T47D (cell line): ENCODE results near the gene C11orf42.

Experiments
- DNase-seq, 2 experiments: peaks; one replicate each; pipeline versions ENCODE4 v3.0.0 to v3.0.0-alpha.2; 2011 to 2012; ENCODE audit warnings: low read depth in 1 of 2, low spot score in 1 of 2
- JUND ChIP-seq: IDR thresholded peaks from 2 replicates; pipeline ENCODE4 v1.6.1; 2012; ENCODE audit warnings: low read depth
- in situ Hi-C: cut with HindIII; loops from 2 replicates; pipeline ENCODE4 v1.10.0; 2016; ENCODE audit warnings: low sequenced_read_pairs, low pct_unique_long_range_greater_than_20kb

The C11orf42 gene, protein sequence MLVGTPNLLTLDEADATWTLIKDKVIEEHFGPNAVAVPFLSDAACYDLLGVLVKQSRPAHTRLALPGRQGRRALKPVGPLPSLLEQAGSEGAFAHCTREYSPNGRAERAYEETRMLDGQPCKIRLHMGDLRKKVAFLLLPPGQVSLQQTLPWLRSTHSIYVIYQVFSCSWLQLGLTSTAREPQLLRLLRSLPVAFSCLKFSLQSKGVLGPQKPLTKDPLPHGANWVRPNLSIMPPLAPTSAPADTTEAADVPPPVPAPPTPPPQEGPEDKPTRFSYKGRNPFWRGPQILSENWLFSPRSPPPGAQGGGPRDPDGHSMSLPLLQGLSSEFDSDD

DNA sequence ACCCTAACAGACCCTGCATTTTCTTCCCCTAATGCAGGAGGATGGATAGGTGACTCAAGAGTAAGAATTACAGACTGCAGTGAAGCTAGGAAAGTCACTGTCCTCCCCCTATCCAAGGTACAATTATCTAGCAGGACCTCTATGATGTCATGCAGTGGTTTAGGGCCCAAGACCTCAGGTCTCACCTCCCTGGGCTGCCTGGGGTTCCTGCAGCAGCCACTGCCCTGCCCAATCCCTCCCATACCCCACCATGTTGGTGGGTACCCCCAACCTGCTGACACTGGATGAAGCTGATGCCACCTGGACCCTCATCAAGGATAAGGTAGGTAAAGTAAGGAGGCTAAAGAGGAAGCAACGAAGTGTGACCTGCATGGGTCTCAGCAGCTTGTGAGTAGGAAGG, at the start of gene C11orf42:
C11orf42 (plus strand) TSS at position 192 of the 400 bp plus-strand sequence; CDS start at position 251, 59 bp downstream.
- TF ChIP-seq JUND = no peak
- in situ Hi-C loops = no loop called here
- no peak for DNase-seq

DNA sequence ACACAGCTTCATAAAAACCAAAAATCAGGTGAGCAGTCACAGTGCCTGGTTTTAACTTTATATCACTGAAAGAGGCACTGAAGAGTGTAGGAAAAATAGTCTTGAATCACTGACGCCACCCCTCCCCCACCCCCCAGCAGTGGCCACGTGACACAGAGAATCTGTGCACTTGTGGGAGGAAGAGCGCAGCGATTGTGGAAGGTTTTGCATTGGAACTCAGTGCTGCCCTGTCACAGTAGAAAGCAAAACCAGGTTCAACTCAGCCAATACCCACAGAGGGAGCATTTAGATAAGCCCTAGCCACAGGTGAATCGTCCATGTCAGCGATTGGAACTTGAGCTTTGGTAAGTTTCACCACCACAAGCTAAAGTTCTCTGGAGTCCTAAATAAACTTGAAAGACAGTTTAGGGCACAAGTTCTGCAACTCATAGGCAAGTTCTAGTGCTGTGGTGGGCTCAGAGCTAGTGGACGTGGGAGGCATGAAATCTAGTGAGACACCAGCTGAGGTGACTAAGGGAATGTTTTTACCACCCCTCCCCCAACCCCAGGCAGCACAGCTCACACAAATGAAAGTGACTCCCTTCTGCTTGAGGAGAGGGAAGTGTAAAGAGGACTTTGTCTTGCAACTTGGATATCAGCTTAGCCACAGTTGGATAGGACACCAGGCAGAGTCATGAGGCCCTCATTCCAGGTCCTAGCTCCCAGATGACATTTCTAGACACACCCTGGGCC, 48.6 kb upstream of the C11orf42 start:
- no peak for DNase-seq
- in situ Hi-C loops = no loop called here
- no peak for TF ChIP-seq JUND

DNA sequence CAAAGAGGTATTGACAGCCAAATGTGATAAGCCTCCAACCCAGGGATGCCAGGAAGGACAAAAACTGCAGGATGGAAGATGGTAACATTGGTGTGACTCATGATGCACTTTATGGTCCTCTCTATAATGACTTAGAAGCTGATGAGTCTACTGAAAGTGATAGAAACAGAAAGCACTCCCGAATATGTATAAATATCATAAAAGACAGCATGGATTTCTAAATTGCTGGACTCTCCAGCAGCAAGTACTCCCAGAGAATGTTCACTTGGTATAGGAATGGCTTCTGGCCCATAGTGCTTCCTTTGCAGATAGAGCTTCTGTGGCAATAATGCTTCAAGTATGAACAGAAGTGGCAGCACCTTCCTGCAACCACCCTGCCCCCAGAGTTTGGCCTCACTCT, 35.1 kb upstream of the C11orf42 start, which contains the start of gene OR52B2:
OR52B2 (minus strand) TSS at position 101 of the 400 bp plus-strand sequence; CDS start at position 101, 0 bp downstream.
- in situ Hi-C loops = no loop called here
- TF ChIP-seq JUND = no peak
- no peak for DNase-seq

DNA sequence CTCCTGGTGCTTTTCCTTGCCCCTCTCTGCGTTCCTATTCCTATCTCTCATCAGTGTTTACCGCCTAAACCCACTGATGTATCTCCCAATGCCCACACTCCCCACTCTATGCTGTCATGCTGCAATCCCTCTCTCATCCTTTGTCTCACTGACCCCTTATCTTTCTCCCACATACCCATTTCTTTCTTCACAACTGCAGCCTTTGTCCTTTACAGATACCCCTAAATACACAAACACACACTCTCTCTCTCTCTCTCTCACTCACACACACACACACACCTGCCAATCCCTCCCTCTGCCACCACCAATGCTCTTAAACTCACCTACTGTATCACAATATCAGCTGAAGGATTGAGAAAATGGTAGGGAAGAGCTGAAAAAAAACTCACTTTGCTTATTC, 29.9 kb upstream of the C11orf42 start:
- no peak for DNase-seq
- TF ChIP-seq JUND = no peak
- in situ Hi-C loops = no loop called here

DNA sequence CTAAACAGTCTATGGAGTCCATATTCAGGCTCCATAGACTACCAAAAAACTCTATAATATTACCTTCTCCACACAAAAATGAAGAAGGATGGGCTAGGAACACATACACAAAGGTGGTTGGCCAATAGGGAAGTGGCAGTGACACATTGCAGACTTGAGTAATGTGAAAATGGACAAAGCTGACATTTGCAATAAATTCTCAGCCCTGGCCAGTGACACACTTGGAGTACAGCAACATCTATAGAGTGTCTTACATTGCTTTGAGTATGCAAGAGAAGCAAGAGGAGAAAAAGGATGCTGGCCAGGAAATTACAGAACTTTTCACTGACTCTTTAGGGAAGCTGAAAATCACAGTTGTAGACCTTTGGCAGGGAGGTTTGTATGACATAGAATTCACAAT, 13.6 kb upstream of the C11orf42 start:
- TF ChIP-seq JUND = no peak
- in situ Hi-C loops = no loop called here
- DNase-seq = no peak

DNA sequence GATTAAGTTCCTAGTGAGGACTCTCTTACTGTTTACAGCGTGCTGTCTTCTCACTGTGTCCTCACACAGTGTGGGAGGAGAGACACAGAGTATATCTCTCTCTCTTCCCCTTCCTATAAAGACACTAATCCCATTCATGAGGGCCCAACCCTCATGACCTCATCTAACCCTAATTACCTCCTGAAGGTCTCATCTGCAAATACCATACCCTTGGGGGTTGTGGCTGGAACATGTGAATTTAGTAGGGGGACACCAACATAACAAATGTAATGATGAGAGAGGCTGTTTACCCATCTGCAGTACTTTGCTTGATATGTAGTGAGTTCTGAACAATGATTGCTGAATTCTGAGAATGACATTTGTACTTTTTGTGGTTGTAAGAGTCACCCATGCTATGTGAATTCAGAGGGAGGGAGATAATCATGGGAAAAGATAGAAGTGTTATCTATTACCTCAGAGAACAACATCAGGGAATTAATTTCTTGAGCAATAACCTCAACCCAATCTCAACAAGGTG, 11.2 kb upstream of the C11orf42 start:
- in situ Hi-C loops = no loop called here
- no peak for DNase-seq
- no peak for TF ChIP-seq JUND

DNA sequence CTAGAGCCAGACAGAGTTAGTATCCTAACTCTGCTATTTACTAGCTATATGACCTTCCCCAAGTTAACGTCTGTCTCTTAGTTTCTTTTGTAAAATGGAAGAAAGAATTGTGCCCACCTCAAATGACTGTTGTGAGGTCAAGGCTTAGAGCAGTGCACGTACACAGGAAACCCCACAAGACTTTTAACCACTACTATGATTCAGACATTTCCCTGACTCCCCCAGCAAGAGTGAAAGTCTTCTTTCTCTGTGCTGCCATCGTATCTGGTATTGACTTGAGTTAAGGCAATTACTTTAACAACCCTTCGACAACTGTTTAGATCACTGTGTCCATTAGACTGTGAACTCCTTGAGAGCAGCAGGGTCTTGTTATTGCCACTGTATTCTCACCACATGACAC, 9.0 kb upstream of the C11orf42 start:
- in situ Hi-C loops = no loop called here
- TF ChIP-seq JUND = no peak
- no peak for DNase-seq

DNA sequence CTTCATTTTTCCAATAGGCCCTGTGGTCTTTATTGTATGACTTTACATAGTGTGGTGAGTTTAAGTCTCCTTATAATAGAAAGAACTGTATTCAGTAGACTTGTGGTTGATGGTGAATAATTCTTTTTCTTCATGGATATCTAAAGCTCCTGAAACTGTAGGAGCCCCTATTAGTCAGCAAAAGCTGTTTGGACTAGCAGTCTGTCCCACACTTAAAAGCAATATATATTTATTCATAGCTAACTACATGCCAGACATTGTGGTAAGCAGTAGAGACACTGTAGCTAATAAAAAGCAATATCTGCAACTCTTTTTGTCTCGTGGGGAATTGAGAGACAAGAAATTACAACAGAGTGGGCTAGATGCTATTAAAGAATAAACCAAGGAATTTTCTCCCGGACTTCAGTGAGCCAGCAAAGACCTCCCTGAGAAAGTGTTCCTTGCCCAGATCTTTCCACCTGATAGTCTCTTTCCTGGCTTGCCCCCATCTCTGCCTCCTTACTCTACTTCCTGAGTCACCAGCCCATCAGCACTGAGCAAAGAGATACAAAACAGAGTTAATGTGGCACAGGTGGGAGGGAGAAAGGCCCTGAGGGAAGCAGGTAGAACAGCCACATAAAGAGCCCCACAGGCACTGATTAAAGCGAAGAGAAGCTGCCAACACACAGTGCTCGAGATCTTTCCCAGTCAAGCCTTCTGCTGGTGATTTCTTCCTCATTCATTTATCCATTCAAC, 7.7 kb upstream of the C11orf42 start:
- no peak for TF ChIP-seq JUND
- in situ Hi-C loops = no loop called here
- DNase-seq = no peak

DNA sequence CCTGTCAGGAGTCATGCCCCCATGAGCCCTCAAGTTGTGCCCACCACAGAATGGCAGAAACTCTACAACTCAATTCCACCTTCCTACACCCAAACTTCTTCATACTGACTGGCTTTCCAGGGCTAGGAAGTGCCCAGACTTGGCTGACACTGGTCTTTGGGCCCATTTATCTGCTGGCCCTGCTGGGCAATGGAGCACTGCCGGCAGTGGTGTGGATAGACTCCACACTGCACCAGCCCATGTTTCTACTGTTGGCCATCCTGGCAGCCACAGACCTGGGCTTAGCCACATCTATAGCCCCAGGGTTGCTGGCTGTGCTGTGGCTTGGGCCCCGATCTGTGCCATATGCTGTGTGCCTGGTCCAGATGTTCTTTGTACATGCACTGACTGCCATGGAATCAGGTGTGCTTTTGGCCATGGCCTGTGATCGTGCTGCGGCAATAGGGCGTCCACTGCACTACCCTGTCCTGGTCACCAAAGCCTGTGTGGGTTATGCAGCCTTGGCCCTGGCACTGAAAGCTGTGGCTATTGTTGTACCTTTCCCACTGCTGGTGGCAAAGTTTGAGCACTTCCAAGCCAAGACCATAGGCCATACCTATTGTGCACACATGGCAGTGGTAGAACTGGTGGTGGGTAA, 6.1 kb upstream of the C11orf42 start, which contains the start of gene OR52W1:
OR52W1 (plus strand) TSS at position 51 of the 637 bp plus-strand sequence; CDS start at position 51, 0 bp downstream.
- in situ Hi-C loops = no loop called here
- DNase-seq = no peak
- TF ChIP-seq JUND = no peak

DNA sequence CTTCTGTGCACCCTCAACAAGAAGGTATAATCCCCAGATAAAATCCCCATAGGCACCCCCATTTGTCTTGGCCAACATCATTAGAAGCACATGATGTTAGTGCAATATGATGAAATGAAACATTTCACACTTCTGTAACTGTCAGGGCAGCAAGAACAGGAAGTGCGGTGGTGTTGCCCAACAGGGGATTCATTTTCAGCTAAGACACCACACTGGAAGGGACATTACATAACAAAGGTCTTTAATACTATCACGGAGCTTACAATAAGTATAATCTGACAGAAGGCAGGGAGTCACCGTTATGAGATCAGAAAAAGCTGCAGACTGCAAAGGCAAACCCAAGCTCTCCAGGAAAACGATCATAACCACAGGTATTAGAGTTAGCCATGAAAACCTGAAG, 4.4 kb upstream of the C11orf42 start:
- in situ Hi-C loops = no loop called here
- no peak for TF ChIP-seq JUND
- DNase-seq = no peak

DNA sequence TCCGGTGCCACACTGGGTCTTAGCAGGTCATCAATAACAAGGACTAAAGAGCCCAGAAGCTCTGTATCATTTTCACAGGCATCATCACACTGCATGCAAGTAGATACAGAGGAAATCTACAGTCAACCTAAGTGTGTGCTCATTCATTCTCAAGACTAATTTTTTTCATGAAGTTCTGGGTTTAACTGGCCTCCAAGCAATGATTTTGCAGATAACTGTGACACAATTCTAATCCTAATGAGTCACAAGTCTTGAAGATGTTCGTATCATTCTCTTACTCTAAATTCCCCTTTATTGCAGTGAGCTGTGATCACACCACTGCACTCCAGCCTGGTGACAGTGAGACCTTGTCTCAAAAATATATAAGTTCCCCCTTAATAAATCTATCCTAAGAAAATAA, 3.9 kb upstream of the C11orf42 start:
- no peak for TF ChIP-seq JUND
- no peak for DNase-seq
- in situ Hi-C loops = no loop called here

DNA sequence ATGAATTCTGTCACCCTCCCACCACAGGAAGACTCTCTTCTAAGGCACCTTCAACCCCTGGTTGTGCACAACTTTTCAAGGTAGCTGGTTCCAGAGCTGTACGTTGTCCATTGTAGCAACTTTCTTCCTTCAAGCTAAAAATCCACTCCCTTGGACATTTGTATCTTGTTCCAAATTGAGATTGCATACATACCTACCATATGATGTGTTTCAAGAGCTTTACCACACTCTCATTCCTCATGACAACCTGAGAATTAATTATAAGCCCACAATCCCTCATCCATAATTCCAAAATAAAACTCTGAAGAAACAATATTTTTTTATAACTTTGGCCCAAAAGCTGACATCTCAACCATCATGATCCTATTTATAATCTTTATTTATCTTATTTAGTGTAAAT, 3.3 kb upstream of the C11orf42 start:
- in situ Hi-C loops = no loop called here
- TF ChIP-seq JUND = no peak
- DNase-seq = no peak
